ENCODE results near the gene SLC39A11.

The SLC39A11 gene

GRCh38 chr17:73091410-73091769 lies 1.1 kb downstream of the SLC39A11 start:
- no peak for DNase-seq (ENCODE audit: low read depth in 1 of 2, low spot score in 1 of 2)
- Histone ChIP-seq H3K27ac (replicated peaks) (peak overlapping the region; percentile 82), H3K27me3 (ENCODE audit: insufficient read depth, poor library complexity, severe bottlenecking) (no peaks in the 10 kb centered on the region), H3K4me3 (replicated peaks; ENCODE audit: insufficient read depth, low read length) (peak overlapping the region; percentile 87)
- no peak for TF ChIP-seq POLR2AphosphoS5 (IDR thresholded peaks at IDR 0.05; ENCODE audit: low read depth)
- no peak for TF ChIP-seq CTCF (IDR thresholded peaks at IDR 0.05; ENCODE audit: insufficient read depth, low read length)
- no peak for TF ChIP-seq REST (IDR thresholded peaks at IDR 0.05; ENCODE audit: insufficient replicate concordance, low read depth)
- no peak for TF ChIP-seq SPI1 (IDR thresholded peaks at IDR 0.05; ENCODE audit: borderline replicate concordance, low read depth)
- TF ChIP-seq GABPA (IDR thresholded peaks at IDR 0.05; ENCODE audit: low read depth), result no peak

GRCh38 chr17:73090396-73091202 lies 1.9 kb downstream of the SLC39A11 start:
- no peak for DNase-seq (ENCODE audit: low read depth in 1 of 2, low spot score in 1 of 2)
- TF ChIP-seq REST (IDR thresholded peaks at IDR 0.05; ENCODE audit: insufficient replicate concordance, low read depth) (no peak), GABPA (IDR thresholded peaks at IDR 0.05; ENCODE audit: low read depth) (no peak), POLR2AphosphoS5 (IDR thresholded peaks at IDR 0.05; ENCODE audit: low read depth) (no peak), CTCF (IDR thresholded peaks at IDR 0.05; ENCODE audit: insufficient read depth, low read length) (no peak), SPI1 (IDR thresholded peaks at IDR 0.05; ENCODE audit: borderline replicate concordance, low read depth) (no peak)
- Histone ChIP-seq H3K27ac (replicated peaks) (peak overlapping the region; percentile 82), H3K27me3 (ENCODE audit: insufficient read depth, poor library complexity, severe bottlenecking) (no peaks in the 10 kb centered on the region), H3K4me3 (replicated peaks; ENCODE audit: insufficient read depth, low read length) (no peak overlapping the region)

GRCh38 chr17:73089322-73090317 lies 2.9 kb downstream of the SLC39A11 start:
- TF ChIP-seq GABPA (IDR thresholded peaks at IDR 0.05; ENCODE audit: low read depth) (no peak), CTCF (IDR thresholded peaks at IDR 0.05; ENCODE audit: insufficient read depth, low read length) (no peak), REST (IDR thresholded peaks at IDR 0.05; ENCODE audit: insufficient replicate concordance, low read depth) (no peak), POLR2AphosphoS5 (IDR thresholded peaks at IDR 0.05; ENCODE audit: low read depth) (no peak), SPI1 (IDR thresholded peaks at IDR 0.05; ENCODE audit: borderline replicate concordance, low read depth) (no peak)
- Histone ChIP-seq H3K27me3 (ENCODE audit: insufficient read depth, poor library complexity, severe bottlenecking) (no peaks in the 10 kb centered on the region), H3K27ac (replicated peaks) (no peak overlapping the region), H3K4me3 (replicated peaks; ENCODE audit: insufficient read depth, low read length) (no peak overlapping the region)
- no peak for DNase-seq (ENCODE audit: low read depth in 1 of 2, low spot score in 1 of 2)

Data from HL-60 (cell line).